CD1c-positive myeloid dendritic cell (primary cell): Measurements from ENCODE around the gene MYZAP.

Source experiments
- DNase-seq: peaks from one replicate; pipeline ENCODE4 v3.0.0-alpha.2; 2016; ENCODE audit errors: extremely low spot score

Gene MYZAP, protein sequence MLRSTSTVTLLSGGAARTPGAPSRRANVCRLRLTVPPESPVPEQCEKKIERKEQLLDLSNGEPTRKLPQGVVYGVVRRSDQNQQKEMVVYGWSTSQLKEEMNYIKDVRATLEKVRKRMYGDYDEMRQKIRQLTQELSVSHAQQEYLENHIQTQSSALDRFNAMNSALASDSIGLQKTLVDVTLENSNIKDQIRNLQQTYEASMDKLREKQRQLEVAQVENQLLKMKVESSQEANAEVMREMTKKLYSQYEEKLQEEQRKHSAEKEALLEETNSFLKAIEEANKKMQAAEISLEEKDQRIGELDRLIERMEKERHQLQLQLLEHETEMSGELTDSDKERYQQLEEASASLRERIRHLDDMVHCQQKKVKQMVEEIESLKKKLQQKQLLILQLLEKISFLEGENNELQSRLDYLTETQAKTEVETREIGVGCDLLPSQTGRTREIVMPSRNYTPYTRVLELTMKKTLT

DNA sequence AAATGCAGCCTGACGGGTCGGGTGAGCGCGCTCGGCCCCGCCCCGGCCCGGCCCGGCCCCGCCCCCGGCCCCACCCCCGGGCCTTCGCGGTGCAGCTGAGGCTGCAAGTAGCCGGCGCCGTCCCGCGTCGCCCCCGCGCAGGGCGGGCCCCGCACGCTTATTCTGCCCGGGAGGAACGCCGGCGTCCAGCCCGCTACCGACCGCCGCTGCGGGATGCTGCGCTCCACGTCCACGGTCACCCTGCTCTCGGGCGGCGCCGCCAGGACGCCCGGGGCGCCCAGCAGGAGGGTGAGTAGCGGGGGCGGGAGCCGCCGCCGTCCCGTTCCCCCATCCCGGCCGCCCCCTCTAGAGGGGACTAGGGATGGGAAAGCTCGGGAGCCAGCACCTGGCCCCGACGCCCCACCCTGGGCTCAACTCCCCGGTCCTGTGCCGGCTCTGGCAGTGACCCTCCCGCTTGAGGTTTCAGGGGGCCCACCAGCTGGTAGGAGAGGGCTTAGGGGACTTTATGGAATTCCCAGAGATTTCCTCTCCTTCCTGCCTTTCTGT is at the start of gene MYZAP:
Gene MYZAP (plus strand): TSS at position 83 of the 546 bp plus-strand sequence. CDS start 131 bp downstream, at position 214.
- DNase-seq: peak; percentile 69

DNA sequence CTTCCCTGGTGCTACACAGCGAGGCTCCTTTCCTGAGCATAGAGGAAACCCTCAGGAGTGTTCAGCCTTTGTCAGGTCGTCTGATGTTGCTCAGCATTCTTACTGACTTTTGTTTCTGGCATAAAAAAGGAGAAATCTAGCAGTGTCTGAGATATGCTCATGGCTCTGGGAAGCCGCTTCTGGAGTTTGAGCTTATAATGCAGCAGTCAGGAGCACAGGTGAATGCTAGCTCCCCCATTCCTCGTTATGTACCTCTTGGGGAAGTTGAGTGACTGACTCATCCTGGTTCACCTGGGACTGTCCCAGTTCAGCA is 49.2 kb upstream of the MYZAP start:
- DNase-seq: no peak

DNA sequence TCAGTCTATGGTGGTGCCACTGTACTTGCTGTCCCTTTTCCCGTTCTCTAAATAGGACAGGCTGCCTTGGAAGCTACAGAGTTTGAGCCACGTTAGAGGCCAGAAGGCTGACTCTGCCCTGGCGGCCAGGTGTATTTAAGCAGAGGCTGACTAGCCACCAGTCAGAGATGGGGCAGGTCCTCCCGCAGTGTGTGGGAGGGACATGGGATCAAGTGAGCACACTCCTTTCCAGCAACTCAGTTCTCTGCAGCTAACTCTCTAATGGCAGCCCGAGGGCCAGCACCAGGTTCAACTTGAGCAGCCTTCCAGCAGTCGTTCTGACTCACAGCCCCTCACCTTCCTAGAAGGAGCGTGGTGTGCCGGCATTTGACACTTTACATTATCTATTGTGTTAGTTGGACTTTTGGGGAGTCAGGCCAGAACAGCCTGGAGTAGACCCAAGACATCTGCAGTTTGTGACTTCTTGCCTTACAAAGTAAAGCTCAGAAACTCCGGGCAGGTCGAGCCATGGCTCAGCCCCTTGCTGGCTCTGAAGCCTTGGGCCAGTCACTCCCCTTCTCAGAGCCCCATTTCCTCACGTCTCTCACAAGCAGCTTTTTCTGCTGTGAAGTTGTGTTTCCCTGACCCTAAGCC is 46.7 kb upstream of the MYZAP start:
- no peak for DNase-seq

DNA sequence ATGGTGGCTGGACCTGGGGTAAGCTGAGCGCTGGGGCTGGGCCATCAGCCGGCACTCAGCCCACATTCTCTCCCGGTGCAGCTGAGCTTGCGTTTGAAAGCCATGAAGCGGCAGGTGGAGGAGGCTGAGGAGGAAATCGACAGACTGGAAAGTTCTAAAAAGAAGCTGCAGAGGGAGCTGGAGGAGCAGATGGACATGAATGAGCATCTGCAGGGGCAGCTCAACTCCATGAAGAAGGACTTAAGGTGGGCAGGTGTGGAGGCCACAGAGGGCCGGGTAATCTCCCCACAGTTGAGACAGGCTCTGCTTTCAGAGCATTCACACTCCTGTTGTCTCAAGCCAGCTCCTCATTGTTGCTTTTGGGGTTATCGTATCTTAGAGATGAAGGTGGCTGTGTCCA is 45.7 kb upstream of the MYZAP start:
- DNase-seq: no peak

DNA sequence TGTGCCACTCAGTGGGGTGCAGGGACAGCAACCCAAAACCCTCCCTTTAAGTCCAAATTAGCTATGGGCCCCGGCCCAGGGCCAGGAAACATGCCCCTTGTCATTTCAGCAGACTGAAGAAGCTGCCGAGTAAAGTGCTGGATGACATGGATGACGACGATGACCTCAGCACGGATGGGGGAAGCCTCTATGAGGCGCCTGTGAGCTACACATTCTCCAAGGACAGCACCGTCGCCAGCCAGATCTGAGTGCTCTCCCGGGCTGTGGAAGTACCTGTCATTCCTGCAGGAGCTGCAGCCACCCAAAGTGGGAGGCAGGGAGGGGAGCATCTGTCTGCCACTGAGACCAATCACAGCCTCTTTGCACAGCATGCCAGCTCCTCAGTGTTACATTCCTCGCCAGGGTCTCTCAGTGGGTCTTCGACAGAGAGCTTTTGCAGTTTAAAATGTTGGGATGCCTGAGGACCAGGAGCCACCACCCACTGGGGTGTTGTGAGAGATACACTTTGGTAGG is 44.4 kb upstream of the MYZAP start:
- DNase-seq: no peak

DNA sequence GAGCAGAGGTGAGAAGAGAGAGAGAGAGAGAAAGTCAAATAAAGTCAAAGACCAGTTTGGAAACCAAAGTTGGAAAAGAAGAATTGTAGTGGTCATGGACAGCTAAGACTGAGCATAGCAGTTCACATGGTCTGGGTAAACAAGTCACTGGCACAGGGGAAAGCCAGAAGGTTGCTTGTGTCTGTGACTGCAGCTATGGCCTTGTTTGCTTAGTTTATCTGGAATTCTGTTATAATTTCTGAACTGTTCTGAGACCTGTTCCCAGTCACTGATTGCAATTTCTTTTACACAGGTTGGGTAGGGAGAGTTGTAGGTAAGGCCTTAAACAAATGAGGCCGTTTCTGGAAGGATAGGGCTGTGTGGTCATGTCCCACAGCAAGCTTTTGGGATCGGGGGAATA is 43.4 kb upstream of the MYZAP start:
- DNase-seq: no peak

DNA sequence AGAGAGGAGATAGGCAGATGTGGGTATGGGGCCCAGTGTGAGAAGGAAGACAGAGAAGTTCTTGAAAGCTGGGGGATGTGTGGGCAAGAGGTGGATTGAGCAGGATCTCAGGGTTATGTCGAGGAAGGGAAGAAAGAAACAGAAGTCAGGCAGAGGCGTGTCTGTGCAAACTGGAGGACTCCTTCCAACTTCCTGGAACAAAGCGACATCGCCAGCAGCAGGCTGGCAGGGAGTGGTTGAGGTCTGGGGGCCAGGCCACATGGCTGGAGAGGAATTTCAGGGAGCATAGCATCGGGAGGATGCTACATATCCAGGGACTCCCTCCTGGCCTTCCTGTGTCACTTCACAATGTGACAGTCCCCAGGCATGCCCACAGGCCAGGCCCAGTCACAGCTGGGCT is 42.9 kb upstream of the MYZAP start:
- DNase-seq: no peak

DNA sequence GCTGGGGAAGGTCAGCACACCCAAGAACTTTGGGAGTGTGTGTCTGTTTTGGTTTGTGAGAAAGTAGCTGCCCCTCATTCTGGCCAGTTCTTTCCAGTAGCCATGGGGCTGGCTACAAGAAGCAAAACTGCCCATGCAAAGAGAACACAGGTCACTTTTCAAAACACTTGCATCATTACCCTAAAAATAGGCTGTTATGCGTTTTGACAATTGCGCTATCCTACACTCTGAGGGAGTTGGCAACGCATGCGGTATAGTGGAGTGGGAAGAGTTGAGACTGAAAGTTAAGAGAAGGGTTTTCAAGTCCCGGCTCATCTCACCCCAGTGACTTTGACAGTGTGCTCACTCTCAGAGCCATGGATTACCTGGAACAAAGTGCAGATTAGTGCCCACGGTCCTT is 41.8 kb upstream of the MYZAP start:
- DNase-seq: no peak

DNA sequence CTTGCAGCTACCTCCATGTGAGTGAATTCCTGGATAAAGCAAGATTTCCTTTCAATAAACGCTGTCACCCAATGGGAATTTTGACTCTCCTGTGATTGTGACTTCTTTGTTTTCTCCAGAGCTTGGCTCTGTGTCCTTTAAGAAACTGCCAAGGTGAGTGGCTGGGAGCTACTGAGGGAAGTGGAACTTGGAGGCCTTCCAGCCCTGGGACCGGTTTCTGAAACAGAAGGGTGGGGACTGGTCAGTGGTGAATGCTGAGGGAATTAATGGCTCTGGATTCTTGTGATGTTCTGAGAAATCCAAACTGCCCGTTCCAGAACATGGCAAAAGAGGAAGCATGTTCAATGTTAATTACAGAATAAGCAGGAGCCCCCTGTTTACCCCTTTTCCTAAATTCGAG is 41.1 kb upstream of the MYZAP start:
- DNase-seq: no peak

DNA sequence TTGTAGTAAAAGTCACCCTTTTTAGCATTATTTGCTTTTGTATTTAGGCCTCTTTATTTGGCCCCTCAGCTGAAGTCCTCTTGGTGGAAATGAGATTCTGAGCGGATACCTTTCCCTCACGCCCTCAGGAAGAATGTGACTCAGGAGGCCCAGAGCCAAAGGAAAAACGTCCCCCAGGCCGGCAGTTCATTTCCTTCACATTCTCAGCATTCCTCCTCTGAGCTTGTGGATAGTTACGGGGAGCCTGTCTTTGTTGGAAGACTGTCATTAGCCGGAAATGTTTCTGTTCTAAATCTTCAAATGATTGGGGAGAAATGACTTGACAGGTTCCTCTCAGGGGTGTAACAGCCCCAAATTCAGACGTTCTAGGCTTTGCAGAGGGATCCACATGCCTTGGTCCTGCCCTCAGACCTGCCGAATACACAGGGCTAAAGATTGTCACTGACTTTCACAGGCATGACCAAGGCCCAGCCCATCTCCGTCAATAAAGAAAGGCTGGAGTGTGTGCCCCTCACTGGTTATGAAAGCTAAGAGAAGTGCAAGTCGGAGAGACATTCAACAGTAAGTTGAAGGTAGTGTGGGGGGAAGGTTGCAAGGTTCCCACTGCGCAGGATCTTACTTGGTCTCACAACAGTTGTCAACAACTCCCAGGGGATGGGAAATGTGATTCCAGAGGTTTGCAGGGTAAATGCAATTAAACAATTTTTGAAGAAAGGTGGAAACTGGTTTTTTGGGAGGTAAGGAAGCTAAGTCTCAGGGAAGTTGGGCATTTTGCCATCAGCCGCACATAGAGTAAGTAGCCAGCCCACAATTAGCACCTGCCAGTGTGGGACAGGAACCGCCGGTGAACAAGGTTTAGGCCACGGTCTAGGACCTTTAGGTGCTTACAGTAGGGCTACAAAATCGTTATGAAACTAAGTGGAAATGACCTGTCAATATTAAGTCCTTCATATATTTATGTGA is 39.7 kb upstream of the MYZAP start:
- DNase-seq: no peak

DNA sequence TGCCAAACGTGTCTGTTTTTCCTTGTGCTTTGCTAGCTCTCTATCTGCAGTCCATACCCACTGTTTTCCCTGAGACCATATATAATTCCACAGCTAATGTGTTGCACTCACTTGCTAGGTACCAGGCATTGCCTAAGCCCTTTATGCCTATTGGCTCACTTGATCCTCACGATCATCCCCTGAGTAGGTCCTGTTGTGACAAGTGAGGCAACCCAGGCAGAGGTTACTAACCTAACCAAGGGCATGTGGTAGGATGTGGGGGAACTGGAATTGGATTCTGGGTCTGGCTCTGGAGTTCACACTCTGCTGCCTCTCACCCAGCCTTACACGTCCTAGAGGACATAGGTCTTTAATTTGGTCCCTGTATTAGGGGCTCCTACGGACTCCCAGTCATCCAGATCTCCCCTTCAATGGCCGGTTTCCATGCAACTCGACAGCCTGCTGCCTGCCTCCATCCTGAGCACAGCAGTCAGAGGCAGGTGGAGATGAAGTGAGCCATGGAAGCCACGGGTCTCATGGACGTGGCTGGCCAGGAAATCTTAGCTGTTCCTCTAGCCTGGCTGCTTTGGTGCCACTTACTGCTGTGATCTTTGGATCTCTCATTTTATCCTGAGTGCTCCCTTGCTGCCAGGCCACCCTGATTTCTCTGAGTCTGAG is 38.9 kb upstream of the MYZAP start:
- no peak for DNase-seq

DNA sequence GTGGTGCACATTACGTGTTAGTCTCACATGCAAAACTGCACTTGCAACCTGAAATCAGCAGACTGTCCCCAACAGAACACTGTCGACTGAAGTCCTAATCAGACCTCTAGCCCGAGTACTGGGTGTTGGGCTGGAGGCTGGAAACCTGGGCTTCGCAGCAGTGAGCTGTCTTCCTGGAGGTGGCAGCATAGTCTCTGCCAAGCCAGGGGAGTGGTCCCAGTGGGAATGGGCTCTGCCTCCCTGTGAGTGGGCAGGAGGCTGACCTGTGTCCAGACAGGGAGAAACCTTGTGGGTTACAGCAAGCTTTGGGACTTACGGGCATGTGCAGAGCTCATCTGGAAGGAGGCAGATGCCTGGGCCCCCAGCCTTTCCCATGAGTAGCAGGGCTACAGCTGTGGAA is 38.2 kb upstream of the MYZAP start:
- no peak for DNase-seq

DNA sequence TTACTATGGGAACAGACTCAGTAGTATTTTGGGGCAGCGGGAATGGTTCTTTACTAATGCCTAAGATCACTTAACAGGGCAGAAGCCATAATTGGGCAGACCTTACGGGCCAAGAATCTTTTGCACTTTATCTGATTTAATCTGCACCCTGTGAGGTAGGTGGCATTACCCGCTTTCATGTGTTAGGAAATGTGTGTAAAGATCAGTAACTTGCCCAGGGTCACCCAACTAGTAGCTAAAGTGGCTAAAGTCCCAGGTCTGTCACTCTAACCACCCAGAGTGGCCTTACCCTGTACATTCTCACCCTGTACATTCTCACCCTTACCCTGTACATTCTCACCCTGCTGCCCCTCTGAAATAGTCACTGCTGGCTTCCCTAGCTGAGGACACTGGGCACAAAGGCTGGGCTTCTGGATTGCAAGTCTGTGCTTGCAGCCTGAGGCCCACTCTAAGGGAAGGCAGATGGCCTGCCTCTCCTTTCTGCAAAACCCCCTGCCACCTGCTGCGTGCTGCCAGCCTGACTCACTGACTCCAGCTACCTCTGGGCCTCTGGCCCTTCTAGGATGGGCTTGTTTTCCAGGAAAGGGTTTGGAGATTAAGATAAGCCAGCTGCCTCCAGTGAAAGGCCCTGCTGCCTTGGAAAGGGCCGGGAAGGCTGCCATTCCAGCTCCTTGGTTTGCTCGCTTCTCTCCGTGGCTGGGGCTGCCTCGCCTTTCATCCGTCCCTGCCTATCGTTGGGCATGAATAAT is 37.5 kb upstream of the MYZAP start:
- no peak for DNase-seq

DNA sequence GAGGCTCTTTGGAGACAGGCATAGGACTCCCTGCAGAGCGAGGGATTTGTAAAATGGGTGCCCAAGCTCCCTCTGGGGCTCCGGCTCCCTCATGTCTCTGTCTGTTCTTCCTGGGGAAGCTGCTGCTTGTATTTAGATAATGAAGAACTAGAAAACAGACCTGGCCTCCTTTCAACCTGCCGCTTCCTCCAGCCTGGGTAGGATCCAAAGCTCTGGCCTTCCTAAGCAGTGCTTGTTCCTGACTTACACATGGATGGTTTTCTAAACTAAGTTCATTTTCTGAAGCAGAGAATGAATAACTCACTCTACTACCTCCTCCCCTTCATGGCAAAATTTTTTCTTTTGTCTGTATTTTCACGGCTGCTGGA is 36.9 kb upstream of the MYZAP start:
- DNase-seq: no peak

DNA sequence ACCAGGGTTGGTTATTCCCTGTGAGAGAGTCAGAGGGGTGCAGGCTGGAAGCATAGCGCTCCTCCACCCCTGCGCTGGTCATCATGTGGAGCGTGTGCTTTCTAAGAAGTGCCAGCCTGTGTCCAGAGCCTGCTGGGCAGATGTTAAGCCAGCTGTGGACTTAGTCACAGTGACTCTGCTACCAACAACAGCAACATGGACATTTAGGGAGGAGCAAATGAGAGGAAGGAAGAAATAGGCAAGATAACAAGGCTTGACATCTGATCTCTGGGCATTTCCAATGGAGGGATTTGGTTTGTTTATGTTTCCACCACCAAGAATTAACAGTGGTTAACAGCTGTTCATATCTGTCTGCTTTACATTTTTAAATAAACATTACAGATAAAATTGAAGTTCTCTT is 36.4 kb upstream of the MYZAP start:
- DNase-seq: no peak

DNA sequence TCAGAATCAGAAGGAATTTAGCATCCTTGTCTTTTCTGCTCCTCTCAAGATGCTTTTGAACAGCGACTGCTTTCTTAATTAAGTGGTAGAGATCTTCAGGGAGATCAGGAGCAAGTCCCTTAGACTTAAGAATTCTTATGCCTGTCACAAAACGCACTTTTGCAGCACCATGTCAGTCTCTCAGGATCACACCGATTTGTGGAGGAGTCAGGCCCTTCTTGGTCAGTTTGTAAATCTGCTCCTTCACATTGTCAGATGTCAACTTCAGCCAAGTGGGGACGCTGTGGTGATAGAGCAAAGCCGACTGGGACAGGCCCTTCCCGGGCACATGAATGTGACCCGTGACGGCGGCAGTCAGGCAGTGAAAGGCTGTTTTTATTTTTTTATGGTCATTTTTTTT is 35.7 kb upstream of the MYZAP start:
- DNase-seq: no peak

DNA sequence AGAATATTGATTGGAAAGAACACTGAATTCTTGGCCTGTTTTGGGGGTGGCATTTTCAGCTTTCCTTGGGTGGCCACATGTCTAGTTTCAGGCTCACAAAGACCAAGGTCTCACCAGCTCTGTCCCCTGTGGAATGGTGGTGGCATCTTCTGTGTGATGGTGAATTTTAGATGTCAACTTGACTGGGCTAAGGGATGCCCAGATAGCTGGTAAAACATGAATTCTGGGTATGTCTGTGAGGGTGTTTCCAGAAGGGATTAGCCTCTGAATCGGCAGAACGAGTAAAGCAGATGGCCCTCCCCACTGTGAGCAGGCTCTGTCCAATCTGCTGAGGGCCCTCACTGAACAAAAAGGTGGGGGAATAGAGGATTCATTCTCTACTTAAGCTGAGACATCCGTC is 34.4 kb upstream of the MYZAP start:
- no peak for DNase-seq

DNA sequence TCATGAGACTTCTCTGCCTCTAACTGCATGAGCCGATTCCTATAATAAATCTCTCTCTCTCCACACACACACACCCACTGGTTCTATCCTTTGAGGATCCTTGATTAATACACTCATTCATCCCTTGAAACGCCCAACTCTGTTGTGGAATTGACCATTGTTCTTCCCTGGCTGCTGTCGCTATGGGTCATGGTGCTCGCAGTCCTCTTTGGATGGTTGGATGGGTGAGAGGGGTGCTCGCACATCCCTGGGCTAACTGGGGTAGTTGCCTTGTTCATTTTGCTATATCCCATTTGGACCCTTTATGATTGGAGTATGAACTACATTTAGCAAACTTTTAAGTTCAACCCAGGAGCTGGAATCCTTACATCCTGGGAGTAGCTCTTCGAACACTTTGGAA is 33.9 kb upstream of the MYZAP start:
- DNase-seq: no peak

DNA sequence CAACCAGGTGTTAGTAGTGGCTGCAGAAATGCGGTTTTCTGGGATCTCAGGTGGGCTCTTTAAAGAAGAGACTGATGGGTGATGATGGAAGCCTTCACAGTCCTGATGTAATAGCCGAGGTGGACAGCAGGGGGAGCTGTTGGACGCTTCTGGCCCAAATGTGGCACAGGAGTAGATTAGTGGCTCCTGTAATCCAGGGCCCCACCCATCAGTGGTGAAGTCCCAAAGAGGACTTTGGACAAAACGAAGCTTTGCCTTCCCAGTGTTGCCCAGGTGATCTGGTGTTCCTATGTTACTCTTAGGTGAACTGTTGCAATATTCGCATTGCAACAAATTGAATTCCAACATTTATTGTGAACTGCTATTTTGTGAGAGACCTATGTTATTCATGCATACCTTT is 31.8 kb upstream of the MYZAP start:
- DNase-seq: peak; percentile 75

DNA sequence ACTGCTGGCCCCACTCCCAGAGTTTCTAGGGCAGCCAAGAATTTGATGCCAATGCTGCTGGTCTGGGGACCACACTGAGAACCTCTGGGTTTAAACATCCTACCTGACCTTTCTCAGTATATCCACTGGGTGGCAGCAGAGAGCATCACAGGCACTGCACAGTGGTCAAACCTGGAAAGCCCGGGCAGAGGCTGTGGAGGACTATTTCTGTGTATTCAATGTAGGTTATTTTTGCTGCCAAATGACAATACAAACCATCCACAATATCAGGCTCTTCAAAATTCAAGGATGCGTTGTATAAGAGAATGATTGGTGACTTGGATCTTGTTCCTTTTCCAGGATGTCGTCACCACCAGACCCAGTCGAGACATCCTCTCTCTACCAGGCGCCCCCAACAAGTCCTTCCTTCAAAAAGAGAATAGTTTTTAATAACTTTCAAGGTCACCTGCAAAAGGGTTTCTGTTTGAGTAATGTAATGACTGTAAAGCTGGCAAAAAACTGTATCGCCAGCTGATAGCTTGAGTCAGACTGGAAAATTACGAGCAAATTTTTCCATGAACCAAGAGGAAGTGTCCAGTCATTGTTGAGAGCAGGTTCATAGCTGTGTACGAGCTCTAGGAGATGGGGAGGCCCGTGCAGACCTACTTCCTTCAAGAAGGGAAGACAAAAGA is 30.5 kb upstream of the MYZAP start:
- peak; percentile 86 for DNase-seq
